ENCODE data around the gene CYP2S1.
"Not testable (repeated sequence)": the region's sequence is repeated elsewhere in the genome, so short reads cannot be mapped to it uniquely, and the experiment has no call there.

CYP2S1 gene

GRCh38 chr19:41226874-41227390, 33.9 kb downstream of the CYP2S1 start:
- no peak for DNase-seq

GRCh38 chr19:41228486-41228885, 35.5 kb downstream of the CYP2S1 start:
- no peak for DNase-seq

GRCh38 chr19:41229338-41229737, 36.3 kb downstream of the CYP2S1 start:
- not testable (repeated sequence) for DNase-seq

GRCh38 chr19:41230067-41230857, 37.2 kb downstream of the CYP2S1 start:
- no peak for DNase-seq

- no peak for DNase-seq
These were observed 39.7 kb downstream of the CYP2S1 start for GRCh38 chr19:41232686-41233085.

- DNase-seq, result no peak
These were observed 40.8 kb downstream of the CYP2S1 start for GRCh38 chr19:41233748-41234240.

- DNase-seq, result no peak
These were observed 41.6 kb downstream of the CYP2S1 start for GRCh38 chr19:41234512-41235168.

- no peak for DNase-seq
These were observed 42.5 kb downstream of the CYP2S1 start for GRCh38 chr19:41235480-41235879.

- no peak for DNase-seq
These were observed 45.2 kb downstream of the CYP2S1 start for GRCh38 chr19:41238244-41238643.

GRCh38 chr19:41239363-41239762, 46.3 kb downstream of the CYP2S1 start:
- no peak for DNase-seq

GRCh38 chr19:41239961-41240574, 47.0 kb downstream of the CYP2S1 start:
- no peak for DNase-seq

GRCh38 chr19:41241859-41242258, 48.8 kb downstream of the CYP2S1 start:
- DNase-seq, result no peak

- DNase-seq, result no peak
These were observed 51.1 kb downstream of the CYP2S1 start for GRCh38 chr19:41244117-41244516.

- DNase-seq, result no peak
These were observed 52.8 kb downstream of the CYP2S1 start for GRCh38 chr19:41245843-41246242.

GRCh38 chr19:41248895-41249294, 55.9 kb downstream of the CYP2S1 start:
- no peak for DNase-seq

- no peak for DNase-seq
These were observed 56.8 kb downstream of the CYP2S1 start for GRCh38 chr19:41249707-41250423.

GRCh38 chr19:41253660-41254059, 60.6 kb downstream of the CYP2S1 start:
- DNase-seq, result no peak

GRCh38 chr19:41255171-41255570, 62.2 kb downstream of the CYP2S1 start:
- DNase-seq, result no peak

Measured in NCI-H1105 (cell line).